OCI-LY3 (cell line): ENCODE measurements around the gene SERPINA10.

Source experiments
- H2AFZ ChIP-seq: fragments of 200-600, 300-600 bp; shearing (Covaris generic); 2 replicates; pipeline ENCODE4 v1.6.0; 2014; ENCODE audit warnings: antibody characterized with exemption, low read depth, low read length
- H3K27ac ChIP-seq: fragments of 200-600, 300-600 bp; sonication (generic); 2 replicates; pipeline ENCODE4 v1.5.1; 2014; ENCODE audit warnings: mild to moderate bottlenecking, low read length, moderate library complexity, mixed read lengths
- H3K27me3 ChIP-seq: fragments of 200-600, 300-600 bp; sonication (generic); 2 replicates; pipeline ENCODE4 v1.6.1; 2014; ENCODE audit warnings: low read depth, low read length, mixed read lengths
- H3K36me3 ChIP-seq: fragments of 200-600, 300-600 bp; sonication (generic); replicated peaks from 2 replicates; pipeline ENCODE3; 2014; ENCODE audit warnings: low read depth, low read length, mixed read lengths
- H3K4me1 ChIP-seq: fragments of 300-600, 200-600 bp; sonication (generic); 2 replicates; pipeline ENCODE4 v1.6.1; 2014; ENCODE audit warnings: low read length, mixed read lengths
- H3K4me2 ChIP-seq: fragments of 200-600, 300-600 bp; sonication (generic); 2 replicates; pipeline ENCODE4 v1.6.1; 2014; ENCODE audit warnings: low read length, mixed read lengths
- H3K4me3 ChIP-seq: fragments of 300-600, 200-600 bp; sonication (generic); 2 replicates; pipeline ENCODE4 v1.5.1; 2014; ENCODE audit warnings: antibody characterized with exemption, mild to moderate bottlenecking, low read length, moderate library complexity
- H3K79me2 ChIP-seq: fragments of 300-600, 200-600 bp; shearing (Covaris generic); 2 replicates; pipeline ENCODE4 v1.6.1; 2014; ENCODE audit warnings: mild to moderate bottlenecking, low read length, mixed read lengths
- H3K9ac ChIP-seq: fragments of 300-600, 200-600 bp; shearing (Covaris generic); 2 replicates; pipeline ENCODE4 v1.6.0; 2014; ENCODE audit warnings: mild to moderate bottlenecking, low read length, moderate library complexity
- H3K9me3 ChIP-seq: fragments of 200-600, 300-600 bp; shearing (Covaris generic); 2 replicates; pipeline ENCODE4 v1.6.1; 2014; ENCODE audit warnings: low read length, mixed read lengths; ENCODE audit not compliant: insufficient read depth
- H4K20me1 ChIP-seq: fragments of 200-600, 300-600 bp; sonication (generic); 2 replicates; pipeline ENCODE4 v1.6.1; 2016; ENCODE audit warnings: low read length, mixed read lengths; ENCODE audit not compliant: insufficient read depth
- CTCF ChIP-seq: fragments of 200-600, 300-600 bp; sonication (generic); IDR thresholded peaks from 2 replicates; pipeline ENCODE4 v1.5.1; 2014; ENCODE audit warnings: antibody characterized with exemption, low read length, low read depth
- EZH2phosphoT487 ChIP-seq: fragments of 200-600 bp; shearing (Covaris generic); IDR thresholded peaks from 2 replicates; pipeline ENCODE4 v1.6.1; 2018; ENCODE audit warnings: antibody characterized with exemption, mixed run types, low read depth

SERPINA10 gene

GRCh38 chr14:94291159-94291905, 1.7 kb downstream of the SERPINA10 start:
- Histone ChIP-seq H3K4me1 (peaks cover 2% of the 10 kb centered on the region; the same call in 1 of the 2 replicates), H3K9ac (no peak overlapping the region), H3K27ac (no peak overlapping the region), H3K36me3 (peaks cover 4% of the 10 kb centered on the region), H3K9me3 (peaks cover 8% of the 10 kb centered on the region; the same call in 1 of the 2 replicates), H3K79me2 (no peaks in the 10 kb centered on the region), H3K4me3 (no peak overlapping the region), H2AFZ (no peak overlapping the region), H4K20me1 (no peaks in the 10 kb centered on the region), H3K27me3 (no peaks in the 10 kb centered on the region), H3K4me2 (no peak overlapping the region)
- TF ChIP-seq EZH2phosphoT487: no peak
- no peak for TF ChIP-seq CTCF

- Histone ChIP-seq H3K79me2 (no peaks in the 10 kb centered on the region), H3K27ac (no peak overlapping the region), H3K27me3 (no peaks in the 10 kb centered on the region), H2AFZ (no peak overlapping the region), H3K4me1 (peaks cover 4% of the 10 kb centered on the region; the same call in 1 of the 2 replicates), H3K9ac (no peak overlapping the region), H3K4me2 (no peak overlapping the region), H4K20me1 (no peaks in the 10 kb centered on the region), H3K36me3 (no peaks in the 10 kb centered on the region), H3K4me3 (no peak overlapping the region), H3K9me3 (no peaks in the 10 kb centered on the region; the same call in 1 of the 2 replicates)
- no peak for TF ChIP-seq CTCF
- no peak for TF ChIP-seq EZH2phosphoT487
Observed at GRCh38 chr14:94290197-94290596, 2.9 kb downstream of the SERPINA10 start.

GRCh38 chr14:94288610-94289465, 4.2 kb downstream of the SERPINA10 start:
- Histone ChIP-seq H3K79me2 (no peaks in the 10 kb centered on the region), H3K9me3 (no peaks in the 10 kb centered on the region), H3K36me3 (no peaks in the 10 kb centered on the region), H3K4me1 (peaks cover 4% of the 10 kb centered on the region; the same call in 1 of the 2 replicates), H3K27ac (no peak overlapping the region), H3K4me3 (no peak overlapping the region), H3K9ac (no peak overlapping the region), H3K4me2 (no peak overlapping the region), H3K27me3 (no peaks in the 10 kb centered on the region), H2AFZ (no peak overlapping the region), H4K20me1 (no peaks in the 10 kb centered on the region)
- TF ChIP-seq EZH2phosphoT487 (no peak), CTCF (no peak)

GRCh38 chr14:94285158-94285557, 7.9 kb downstream of the SERPINA10 start:
- no peak overlapping the region for H3K4me2 ChIP-seq
- no peak overlapping the region for H3K4me3 ChIP-seq
- H3K9ac ChIP-seq: no peak overlapping the region
- H3K4me1 ChIP-seq: peaks cover 4% of the 10 kb centered on the region; the same call in 1 of the 2 replicates
- H2AFZ ChIP-seq: no peak overlapping the region
- H4K20me1 ChIP-seq: no peaks in the 10 kb centered on the region
- no peak overlapping the region for H3K27ac ChIP-seq
- H3K9me3 ChIP-seq: no peaks in the 10 kb centered on the region
- H3K36me3 ChIP-seq: no peaks in the 10 kb centered on the region
- no peaks in the 10 kb centered on the region for H3K79me2 ChIP-seq
- no peak for TF ChIP-seq EZH2phosphoT487
- no peak for TF ChIP-seq CTCF
- H3K27me3 ChIP-seq: no peaks in the 10 kb centered on the region
